H1 (cell line): ENCODE measurements around the gene LHPP.

Experiments
- EP300 ChIP-seq, 2 experiments: IDR thresholded peaks; 1 replicate in 1 of 2; 2 replicates in 1 of 2; pipeline ENCODE4 v1.6.1; 2011 to 2012; ENCODE audit warnings: low read depth in 2 of 2, low read length in 2 of 2, mild to moderate bottlenecking in 2 of 2, borderline replicate concordance in 1 of 2, inconsistent platforms in 1 of 2, moderate library complexity in 1 of 2
- KDM5A ChIP-seq: fragments of 200-600 bp; IDR thresholded peaks from 2 replicates; pipeline ENCODE4 v1.7.1; 2012; ENCODE audit warnings: mild to moderate bottlenecking, low read length, inconsistent platforms, mixed read lengths
- NRF1 ChIP-seq: IDR thresholded peaks from 2 replicates; pipeline ENCODE4 v1.6.1; 2011; ENCODE audit warnings: mild to moderate bottlenecking, low read depth, low read length, improper control_type of control experiment
- PHF8 ChIP-seq: fragments of 200-600 bp; sonication (generic); conservative IDR thresholded peaks from 2 replicates; pipeline ENCODE4 v1.7.1; 2012; ENCODE audit warnings: low read depth, mild to moderate bottlenecking, inconsistent platforms, low read length, moderate library complexity
- POLR2A ChIP-seq, 2 experiments: IDR thresholded peaks; 1 replicate in 1 of 2; 2 replicates in 1 of 2; pipeline ENCODE4 v1.6.1; 2011; ENCODE audit warnings: low read depth in 2 of 2, low read length in 2 of 2, mild to moderate bottlenecking in 2 of 2; ENCODE audit errors: control extremely low read depth in 1 of 2
- POU5F1 ChIP-seq: IDR thresholded peaks from 2 replicates; pipeline ENCODE4 v1.6.1; 2011; ENCODE audit warnings: low read depth, mild to moderate bottlenecking, low read length, moderate library complexity
- TAF1 ChIP-seq: IDR thresholded peaks from 2 replicates; pipeline ENCODE4 v1.6.1; 2011; ENCODE audit warnings: mild to moderate bottlenecking, low read depth, low read length
- TEAD4 ChIP-seq: IDR thresholded peaks from 2 replicates; pipeline ENCODE4 v1.6.1; 2012; ENCODE audit warnings: low read depth, low read length, inconsistent platforms, mixed read lengths
- TF ChIP-seq, protein P1 (sequence below), 3 experiments: IDR thresholded peaks; 1 replicate in 2 of 3; 2 replicates in 1 of 3; pipeline versions ENCODE4 v1.5.1 to v1.6.1; 2011; ENCODE audit warnings: low read length in 3 of 3, mild to moderate bottlenecking in 3 of 3, inconsistent platforms in 2 of 3, low read depth in 1 of 3, moderate library complexity in 1 of 3; ENCODE audit not compliant: insufficient read depth in 1 of 3; ENCODE audit errors: control extremely low read depth in 1 of 3
- TF ChIP-seq, protein P2 (sequence below): IDR thresholded peaks from 2 replicates; pipeline ENCODE4 v1.6.1; 2011; ENCODE audit warnings: low read depth, mild to moderate bottlenecking, low read length; ENCODE audit not compliant: insufficient read depth
- TF ChIP-seq, protein P3 (sequence below): IDR thresholded peaks from 2 replicates; pipeline ENCODE4 v1.6.1; 2012; ENCODE audit warnings: low read length, inconsistent platforms

DNA sequence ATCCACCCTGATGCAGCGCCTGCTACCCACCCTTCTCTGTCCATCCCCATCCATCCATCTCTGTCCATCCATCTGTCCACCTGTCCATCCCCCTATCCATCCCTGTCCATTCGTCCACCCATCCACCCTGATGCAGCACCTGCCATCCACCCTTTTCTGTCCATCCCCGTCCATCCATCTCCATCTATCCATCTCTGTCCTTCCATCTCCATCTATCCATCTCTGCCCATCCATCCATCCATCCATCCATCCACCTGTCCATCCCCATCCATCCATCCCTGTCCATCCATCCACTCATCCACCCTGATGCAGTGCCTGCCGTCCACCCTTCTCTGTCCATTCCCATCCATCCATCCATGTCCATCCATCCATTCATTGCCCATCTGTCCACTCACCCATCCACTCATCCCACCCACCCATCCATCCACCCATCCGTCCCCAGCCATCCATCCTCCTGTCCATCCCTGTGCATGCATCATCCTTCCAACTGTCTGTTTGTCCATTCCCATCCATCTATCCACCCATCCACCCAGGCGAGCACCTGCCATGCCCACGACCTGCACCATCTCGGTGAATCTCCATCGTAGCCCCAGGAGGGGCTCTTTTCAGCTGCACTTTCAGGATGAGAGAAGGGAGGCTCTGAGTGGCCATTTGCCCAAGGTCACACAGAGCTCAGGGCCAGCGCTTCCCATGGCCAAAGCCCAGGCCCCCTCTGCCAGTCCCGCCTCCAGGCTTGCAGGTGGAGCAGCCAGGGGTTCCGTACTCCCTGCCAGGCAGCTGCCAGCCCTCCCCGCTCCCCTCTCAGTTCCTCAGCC is 137.4 kb downstream of the LHPP start:
- TF ChIP-seq KDM5A (no peak), TEAD4 (no peak), EP300 (IDR thresholded peaks at IDR 0.05; ENCODE audit: borderline replicate concordance in 1 of 2, low read depth in 2 of 2, low read length in 2 of 2) (no peak), TAF1 (no peak), POLR2A (IDR thresholded peaks at IDR 0.05; ENCODE audit: control extremely low read depth in 1 of 2, low read depth in 2 of 2, low read length in 2 of 2) (no peak), PHF8 (no peak), NRF1 (no peak), POU5F1 (no peak)
- TF ChIP-seq, protein P1, sequence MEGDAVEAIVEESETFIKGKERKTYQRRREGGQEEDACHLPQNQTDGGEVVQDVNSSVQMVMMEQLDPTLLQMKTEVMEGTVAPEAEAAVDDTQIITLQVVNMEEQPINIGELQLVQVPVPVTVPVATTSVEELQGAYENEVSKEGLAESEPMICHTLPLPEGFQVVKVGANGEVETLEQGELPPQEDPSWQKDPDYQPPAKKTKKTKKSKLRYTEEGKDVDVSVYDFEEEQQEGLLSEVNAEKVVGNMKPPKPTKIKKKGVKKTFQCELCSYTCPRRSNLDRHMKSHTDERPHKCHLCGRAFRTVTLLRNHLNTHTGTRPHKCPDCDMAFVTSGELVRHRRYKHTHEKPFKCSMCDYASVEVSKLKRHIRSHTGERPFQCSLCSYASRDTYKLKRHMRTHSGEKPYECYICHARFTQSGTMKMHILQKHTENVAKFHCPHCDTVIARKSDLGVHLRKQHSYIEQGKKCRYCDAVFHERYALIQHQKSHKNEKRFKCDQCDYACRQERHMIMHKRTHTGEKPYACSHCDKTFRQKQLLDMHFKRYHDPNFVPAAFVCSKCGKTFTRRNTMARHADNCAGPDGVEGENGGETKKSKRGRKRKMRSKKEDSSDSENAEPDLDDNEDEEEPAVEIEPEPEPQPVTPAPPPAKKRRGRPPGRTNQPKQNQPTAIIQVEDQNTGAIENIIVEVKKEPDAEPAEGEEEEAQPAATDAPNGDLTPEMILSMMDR (IDR thresholded peaks at IDR 0.05; ENCODE audit: control extremely low read depth in 1 of 3, insufficient read depth in 1 of 3, low read depth in 1 of 3, low read length in 3 of 3), result no peak
- TF ChIP-seq, protein P2, sequence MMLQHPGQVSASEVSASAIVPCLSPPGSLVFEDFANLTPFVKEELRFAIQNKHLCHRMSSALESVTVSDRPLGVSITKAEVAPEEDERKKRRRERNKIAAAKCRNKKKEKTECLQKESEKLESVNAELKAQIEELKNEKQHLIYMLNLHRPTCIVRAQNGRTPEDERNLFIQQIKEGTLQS, result no peak
- TF ChIP-seq, protein P3, sequence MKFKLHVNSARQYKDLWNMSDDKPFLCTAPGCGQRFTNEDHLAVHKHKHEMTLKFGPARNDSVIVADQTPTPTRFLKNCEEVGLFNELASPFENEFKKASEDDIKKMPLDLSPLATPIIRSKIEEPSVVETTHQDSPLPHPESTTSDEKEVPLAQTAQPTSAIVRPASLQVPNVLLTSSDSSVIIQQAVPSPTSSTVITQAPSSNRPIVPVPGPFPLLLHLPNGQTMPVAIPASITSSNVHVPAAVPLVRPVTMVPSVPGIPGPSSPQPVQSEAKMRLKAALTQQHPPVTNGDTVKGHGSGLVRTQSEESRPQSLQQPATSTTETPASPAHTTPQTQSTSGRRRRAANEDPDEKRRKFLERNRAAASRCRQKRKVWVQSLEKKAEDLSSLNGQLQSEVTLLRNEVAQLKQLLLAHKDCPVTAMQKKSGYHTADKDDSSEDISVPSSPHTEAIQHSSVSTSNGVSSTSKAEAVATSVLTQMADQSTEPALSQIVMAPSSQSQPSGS, result no peak
